Cardiac atrium fibroblast (primary cell): ENCODE data around the gene KNL1. TPM values are rescaled to one million over a fixed set of nuclear protein-coding genes. Genes with fewer than 3 reads are reported as not detected.

Experiments
- total RNA-seq: library from RNA; depleted of rRNA; stranded (reverse); fragments of >200 nt; gene quantifications from 2 replicates; pipeline ENCODE4 v1.2.3, GENCODE V29; 2015

The KNL1 gene
- 5.5 and 8.8 TPM in 2 replicates for total RNA-seq

GRCh38 chr15:40593588-40594428, at the start of gene KNL1:
TSS of gene KNL1 (plus strand) at chr15:40594249. CDS start at chr15:40602932, 8,683 bp downstream.

DNA sequence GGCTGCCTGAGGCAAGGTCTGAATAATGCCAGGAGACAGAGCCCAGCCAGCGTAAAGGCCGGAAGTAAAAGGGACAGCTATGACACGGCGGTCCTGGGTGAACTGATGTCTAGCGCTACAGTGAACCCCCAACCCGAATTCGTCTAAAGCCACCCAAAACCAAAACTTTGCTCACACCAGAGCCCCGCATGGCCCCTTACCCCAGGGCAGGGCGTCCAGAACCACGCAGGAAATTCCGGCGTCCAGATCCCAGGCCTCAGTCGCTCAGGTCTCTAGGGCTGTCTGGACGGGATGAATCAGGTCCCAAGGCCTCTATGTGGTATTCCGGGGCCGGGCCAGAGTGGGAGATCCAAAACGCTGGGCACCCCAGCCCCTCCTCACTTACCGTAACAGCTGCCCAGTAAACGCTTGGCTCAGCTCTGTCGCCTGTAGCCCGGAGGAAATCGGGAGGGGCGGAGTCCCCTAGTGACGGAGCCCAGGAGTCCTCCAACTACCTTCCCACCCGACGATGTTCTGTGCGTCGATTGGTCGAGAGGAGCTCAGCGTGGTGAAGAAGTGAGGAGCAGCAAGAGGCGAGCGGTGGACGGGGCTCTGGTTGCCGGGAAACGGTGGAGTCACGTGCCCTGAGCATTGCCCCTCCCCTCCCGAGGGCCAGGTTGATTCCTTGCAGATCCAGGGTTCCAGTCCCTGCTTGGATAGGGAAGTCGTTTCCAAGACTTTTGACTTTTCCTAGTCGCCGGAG, 29.3 kb upstream of the KNL1 start, which contains the start of gene CCDC32:
TSS of gene CCDC32 (minus strand) at position 452 of the 742 bp plus-strand sequence. CDS start 2,027 bp downstream, outside the sequence.

GRCh38 chr15:40569129-40569953, 24.7 kb upstream of the KNL1 start, which contains the start of gene RPUSD2:
TSS of gene RPUSD2 (plus strand) at chr15:40569299. CDS start at chr15:40569338, 39 bp downstream.

DNA sequence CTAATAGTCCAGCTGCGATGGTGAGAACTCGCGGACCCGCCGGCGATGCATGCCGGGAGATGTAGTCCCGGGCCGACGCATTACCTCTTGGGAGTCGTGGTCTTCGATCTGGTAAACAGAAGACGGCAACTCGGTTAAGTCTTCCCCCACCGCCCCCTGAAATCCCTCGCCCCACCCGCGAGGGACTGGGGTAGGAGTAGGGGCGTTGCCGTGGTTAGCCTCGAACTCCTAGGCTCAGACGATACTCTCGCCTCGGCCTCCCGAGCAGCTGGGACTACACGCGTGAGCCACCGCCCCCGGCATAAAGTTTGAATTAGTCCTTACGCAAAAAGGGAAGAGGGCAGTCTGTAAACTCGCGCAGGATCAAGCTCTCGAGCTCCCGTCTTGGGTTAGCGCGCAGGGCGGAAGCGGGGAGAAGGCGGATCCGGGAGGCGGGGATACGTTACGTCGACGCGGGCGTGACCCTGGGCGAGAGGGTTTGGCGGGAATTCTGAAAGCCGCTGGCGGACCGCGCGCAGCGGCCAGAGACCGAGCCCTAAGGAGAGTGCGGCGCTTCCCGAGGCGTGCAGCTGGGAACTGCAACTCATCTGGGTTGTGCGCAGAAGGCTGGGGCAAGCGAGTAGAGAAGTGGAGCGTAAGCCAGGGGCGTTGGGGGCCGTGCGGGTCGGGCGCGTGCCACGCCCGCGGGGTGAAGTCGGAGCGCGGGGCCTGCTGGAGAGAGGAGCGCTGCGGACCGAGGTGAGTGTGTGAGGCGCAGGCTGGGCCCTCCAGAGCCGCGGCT, 100.8 kb downstream of the KNL1 start, which contains the start of gene RAD51:
TSS of gene RAD51 (plus strand) at position 487 of the 781 bp plus-strand sequence. CDS start 3,585 bp downstream, outside the sequence.

Other genes starting within 250 kb of the KNL1 start
- gene PHGR1, start 243.2 kb upstream of the KNL1 start, total RNA-seq = not detected in 2 replicates
- 0.16 and 0.36 TPM in 2 replicates for gene DISP2, start 236.0 kb upstream of the KNL1 start, total RNA-seq
- gene KNSTRN, start 211.5 kb upstream of the KNL1 start, total RNA-seq = 14.3 and 16.5 TPM in 2 replicates
- 25.1 and 33.7 TPM in 2 replicates for gene IVD, start 188.5 kb upstream of the KNL1 start, total RNA-seq
- gene BAHD1, start 153.3 kb upstream of the KNL1 start, total RNA-seq = 11.2 and 16.2 TPM in 2 replicates
- gene CHST14, start 123.3 kb upstream of the KNL1 start, total RNA-seq = 23.3 and 24.6 TPM in 2 replicates
- 30.3 and 42.8 TPM in 2 replicates for gene CCDC32, start 29.2 kb upstream of the KNL1 start, total RNA-seq
- gene RPUSD2, start 24.9 kb upstream of the KNL1 start, total RNA-seq = 7.0 and 13.2 TPM in 2 replicates
- 3.4 and 9.1 TPM in 2 replicates for gene RAD51, start 100.9 kb downstream of the KNL1 start, total RNA-seq
- 18.8 and 21.5 TPM in 2 replicates for gene RMDN3, start 161.0 kb downstream of the KNL1 start, total RNA-seq
- gene GCHFR, start 169.8 kb downstream of the KNL1 start, total RNA-seq = 1.3 and 11.2 TPM in 2 replicates
- gene C15orf62, start 175.7 kb downstream of the KNL1 start, total RNA-seq = under 0.01 and 0.36 TPM in 2 replicates
- gene ZFYVE19, start 212.8 kb downstream of the KNL1 start, total RNA-seq = 11.2 and 12.8 TPM in 2 replicates
- 18.8 and 24.3 TPM in 2 replicates for gene DNAJC17, start 213.2 kb downstream of the KNL1 start, total RNA-seq
- gene PPP1R14D, start 234.5 kb downstream of the KNL1 start, total RNA-seq = not detected in 2 replicates
- 0.36 and 0.81 TPM in 2 replicates for gene SPINT1, start 249.8 kb downstream of the KNL1 start, total RNA-seq